GM18499 (cell line): Measurements from ENCODE around the gene CYP8B1.
"Not testable (repeated sequence)": the region's sequence is repeated elsewhere in the genome, so short reads cannot be mapped to it uniquely, and the experiment has no call there.

ENCODE experiments used
- ATAC-seq: cut with Tn5 transposase; IDR thresholded peaks from one replicate; pipeline ENCODE4 v1.9.1; 2021; ENCODE audit warnings: moderate number of reproducible peaks; ENCODE audit not compliant: insufficient read depth, unreplicated experiment

CYP8B1 gene

DNA sequence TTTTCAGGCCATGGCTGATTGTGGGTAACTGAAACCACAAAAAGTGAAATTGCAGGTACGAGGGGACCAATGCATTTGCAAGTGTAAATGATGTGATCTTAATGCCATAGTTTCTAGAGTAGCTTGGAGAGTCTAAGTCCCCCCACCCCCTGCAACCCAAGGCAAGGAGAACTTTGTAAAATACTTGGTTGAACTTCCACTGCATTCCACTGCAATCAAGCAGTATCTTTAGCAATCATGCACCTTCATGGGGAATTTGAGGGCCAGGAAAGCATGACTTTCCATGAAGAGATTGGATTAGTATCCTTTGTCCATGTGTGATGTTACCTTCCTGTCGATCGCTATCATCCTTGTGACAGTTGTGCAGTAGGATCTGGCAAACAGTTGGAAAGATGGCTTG lies 11.4 kb upstream of the CYP8B1 start:
- no peak for ATAC-seq

DNA sequence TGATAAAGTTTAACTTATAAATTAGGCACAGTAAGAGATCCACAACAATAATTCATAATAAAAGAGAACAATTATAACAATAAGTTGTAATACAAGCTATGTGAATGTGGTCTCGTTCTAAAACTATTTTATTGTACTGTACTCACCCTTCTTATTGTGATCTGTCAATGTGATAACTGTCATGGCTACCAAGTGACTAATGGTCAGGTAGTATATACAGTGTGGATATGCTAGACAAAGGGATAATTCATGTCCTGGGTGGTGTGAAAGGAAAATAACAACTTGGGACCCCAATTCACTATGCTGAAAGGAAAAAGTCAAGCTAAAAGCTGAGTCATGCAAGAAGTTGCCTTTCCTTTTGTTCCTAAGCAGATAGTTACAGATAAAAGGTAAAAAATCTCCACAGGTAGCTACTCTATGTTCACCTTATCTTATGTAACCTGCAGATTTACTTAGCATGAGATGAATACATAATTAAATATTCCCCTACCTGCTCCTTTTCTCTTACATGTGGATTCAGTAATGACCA lies 10.7 kb upstream of the CYP8B1 start:
- ATAC-seq: no peak

DNA sequence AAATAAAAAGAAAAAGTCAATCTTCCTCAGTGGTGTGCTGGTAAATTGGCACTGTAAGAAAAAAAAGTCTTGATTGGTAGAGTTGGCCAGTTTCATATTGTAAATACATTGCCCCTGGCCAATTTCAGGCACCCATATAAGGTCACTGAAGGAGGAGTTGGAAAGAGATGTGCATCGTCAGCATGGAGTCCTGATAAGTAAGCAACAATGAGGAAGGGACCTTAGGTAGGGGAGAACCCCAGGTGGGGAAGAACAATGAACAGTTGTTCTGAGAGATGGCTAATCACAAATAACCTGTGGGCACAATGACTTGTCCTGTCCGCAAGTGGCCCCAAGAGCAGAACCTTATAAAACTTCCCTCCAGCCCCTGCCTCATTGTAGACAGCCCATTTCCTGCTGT lies 8.6 kb upstream of the CYP8B1 start:
- no peak for ATAC-seq

DNA sequence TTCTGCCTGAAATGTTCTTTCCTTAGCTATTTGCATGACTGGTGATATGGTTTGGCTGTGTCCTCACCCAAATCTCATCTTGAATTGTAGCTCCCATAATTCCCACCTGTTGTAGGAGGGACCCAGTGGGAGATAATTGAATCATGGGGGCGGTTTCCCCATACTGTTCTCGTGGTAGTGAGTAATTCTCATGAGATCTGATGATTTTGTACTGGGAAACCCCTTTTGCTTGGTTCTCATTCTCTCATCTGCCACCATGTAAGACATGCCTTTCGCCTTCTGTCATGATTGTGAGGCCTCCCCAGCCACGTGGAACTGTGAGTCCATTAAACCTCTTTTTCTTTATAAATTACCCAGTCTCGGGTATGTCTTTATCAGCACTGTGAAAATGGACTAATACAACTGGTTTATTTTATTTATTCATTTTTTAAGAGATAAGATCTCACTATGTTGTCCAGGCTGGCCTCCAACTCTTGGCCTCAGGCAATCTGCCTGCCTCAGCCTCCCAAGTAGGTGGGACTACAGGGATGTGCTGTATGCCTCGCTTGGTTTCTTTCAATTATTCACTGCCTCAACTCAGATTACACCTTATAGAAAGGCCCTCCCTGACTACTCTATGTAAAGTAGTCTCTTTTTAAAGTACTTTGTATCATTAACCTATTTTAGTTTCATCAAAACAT lies 7.7 kb upstream of the CYP8B1 start:
- not testable (repeated sequence) for ATAC-seq

DNA sequence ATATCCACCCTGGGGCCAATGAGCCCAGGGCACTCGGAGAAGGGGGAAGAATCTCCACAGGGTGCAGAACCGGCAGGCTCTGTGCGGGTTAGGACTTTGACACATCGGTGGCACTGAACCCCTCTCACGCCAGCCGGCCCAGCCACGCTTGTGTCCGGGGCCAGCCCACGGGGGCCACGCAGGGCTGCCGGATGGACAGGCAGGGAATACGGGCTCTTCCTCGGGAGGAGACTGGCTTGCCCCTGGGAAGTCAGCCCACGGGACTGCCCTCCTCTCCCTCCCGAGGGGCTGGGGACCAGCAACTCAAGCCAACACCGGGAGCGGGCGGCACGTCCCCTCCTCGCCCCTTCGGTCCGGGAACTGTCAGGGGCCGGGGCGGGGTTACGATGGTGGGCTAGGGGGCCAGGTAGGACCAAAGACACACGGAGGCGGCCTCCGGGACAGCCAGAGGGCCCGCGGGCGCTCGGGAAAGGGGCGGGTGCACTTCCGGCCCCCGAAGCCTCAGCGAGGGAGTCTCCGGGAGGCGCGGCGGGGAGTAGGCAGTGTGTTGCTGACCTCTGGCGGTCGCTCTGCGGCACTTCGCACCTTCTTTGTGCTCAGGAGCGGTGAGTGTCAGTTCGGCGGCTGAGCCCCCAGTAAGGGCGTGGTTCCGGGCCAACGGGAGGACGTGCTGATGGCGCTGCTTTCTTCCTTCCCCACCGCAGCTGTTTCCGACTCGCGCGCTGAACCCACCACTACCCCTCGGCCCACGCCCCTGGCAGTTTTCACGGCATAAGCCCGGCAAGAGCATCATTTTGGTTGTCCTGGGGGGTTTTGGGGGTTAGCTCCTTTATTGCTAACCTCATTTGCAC lies 5.1 kb upstream of the CYP8B1 start:
- peak; percentile 92 for ATAC-seq

DNA sequence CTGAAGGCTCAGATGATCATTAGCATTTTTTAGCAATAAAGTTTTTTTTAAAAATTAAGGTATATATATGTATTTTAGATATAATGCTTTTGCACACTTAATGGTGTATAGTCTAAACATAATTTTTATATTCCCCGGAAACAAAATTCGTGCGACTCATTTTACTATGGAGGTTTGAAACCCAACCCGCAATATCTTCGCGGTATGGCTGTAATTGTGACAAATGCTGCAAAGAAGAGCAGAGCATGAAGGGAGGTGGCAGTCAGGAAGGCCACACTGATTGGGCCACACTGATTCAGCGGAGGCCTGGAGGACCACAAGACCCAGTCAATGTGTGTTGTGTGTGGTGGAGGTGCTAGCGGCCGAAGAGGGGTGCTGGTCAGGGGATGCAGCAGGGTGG lies 4.5 kb upstream of the CYP8B1 start:
- no peak for ATAC-seq

DNA sequence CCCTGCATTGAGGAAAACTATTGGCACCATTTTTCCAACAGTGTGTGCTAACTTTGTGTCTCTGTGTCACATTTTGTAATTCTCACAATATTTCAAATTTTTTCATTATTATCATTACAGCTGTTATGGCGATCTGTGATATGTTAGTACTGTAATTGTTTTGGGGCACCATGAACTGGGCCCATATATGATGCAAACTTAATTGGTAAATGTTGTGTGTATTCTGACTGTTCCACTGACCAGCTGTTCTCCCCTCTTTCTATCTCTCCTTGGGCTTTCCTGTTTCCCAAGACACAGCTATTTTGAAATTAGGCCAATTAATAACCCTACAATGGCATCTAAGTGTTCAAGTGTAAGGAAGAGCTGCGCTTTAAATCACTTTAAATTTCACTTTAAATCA lies 2.2 kb upstream of the CYP8B1 start:
- ATAC-seq: no peak

DNA sequence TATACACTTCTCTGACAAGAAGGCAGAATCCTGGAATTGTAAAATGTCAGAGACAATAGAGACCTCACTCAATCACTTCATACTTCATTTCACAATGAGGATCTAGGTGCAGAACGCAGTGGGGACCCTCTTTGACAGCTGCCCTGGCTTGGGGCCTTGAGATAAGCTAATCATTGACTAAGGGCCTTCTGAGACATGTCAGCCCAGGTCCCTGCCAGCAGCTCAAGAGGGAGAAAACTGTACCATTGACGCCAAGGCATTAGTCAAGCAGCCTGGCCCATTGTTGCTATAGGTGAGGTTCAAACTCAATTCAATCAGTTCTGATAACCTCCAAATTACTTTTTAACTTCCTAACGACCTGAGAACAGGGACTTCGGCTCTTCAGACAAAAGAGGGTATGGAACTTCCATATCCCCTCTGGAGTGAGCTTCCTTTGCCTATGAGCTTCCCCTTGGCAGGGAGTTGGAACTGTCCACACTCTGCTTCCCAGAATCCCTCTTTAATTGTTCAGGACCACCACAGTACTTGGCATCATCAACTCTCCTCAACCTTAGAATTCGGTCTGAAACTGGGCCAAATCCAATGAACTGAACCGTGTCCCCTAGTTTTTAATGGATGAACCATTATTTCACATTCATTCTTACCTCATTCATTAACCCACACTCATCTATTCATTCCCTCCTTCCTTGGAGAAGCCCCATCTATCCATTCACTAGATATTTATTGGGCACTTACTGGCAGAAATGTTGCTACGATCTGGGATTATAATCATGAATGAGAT lies 1.5 kb upstream of the CYP8B1 start:
- ATAC-seq: no peak

DNA sequence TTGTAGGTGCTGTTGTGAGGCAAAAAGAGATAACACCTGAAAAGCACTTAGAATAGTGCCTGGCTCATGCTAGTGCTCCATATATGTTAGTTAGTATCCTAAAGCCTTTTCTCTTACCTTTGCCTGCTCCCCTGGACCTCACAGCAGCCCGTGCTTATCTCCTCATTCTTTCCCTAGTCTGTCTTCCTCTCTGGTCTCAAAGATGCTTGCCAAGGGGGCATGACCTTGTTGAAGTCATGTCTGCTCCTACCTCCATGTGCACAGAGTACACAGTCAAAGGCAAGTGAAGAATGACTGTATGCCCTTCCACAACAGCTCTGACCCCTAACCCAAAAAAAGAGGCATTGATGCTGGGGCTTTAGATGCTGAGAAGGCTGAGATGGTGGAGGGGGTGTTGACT lies 722 bp upstream of the CYP8B1 start:
- no peak for ATAC-seq

DNA sequence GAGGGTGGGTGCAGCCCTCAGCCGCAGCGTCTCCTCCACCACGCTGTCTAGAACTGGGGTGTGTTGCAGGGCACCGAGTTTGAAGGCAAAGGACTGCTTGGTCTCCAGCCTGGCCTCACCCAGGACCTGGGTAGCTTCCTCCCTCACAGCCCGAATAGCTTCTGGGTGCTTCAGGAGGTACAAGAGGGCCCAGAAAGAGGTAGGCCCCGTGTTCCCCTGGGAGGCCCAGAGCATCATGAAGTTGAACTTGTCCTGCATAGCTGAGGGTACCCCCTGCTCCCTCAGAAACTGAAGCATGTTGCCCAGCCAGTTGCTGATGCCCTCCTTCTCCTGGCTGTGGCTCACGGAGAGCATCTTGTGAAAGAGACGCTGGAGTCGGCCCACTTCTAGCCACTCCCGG lies 930 bp downstream of the CYP8B1 start:
- no peak for ATAC-seq

DNA sequence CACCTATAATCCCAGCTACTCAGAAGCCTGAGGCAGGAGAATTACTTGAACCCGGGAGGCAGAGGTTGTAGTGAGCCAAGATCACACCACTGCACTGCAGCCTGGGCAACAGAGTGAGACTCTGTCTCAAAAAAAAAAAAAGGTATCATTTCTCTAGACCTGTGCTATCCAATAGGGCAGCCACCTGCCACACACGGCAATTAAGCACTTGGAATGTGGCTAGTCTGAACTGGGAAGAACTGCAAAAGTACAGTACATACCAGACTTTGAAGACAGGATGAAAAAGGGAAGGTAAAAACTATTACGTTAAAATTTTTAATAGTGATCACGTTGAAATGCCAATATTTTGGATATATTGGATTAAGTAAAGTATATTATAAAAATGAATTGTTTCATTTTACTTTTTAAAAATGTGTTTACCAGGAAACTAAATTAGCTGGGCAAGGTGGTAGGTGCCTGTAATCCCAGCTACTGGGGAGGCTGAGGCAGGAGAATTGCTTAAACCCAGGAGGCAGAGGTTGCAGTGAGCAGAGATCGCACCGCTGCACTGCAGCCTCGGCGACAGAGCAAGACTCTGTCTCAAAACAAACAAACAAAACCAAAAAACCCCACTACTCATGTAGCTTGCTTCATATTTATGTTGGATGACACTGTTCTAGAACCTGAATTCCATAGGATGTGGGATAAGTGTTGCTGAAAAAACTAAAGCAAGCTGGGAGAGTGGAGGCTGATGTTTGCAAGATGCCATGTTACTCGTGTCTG lies 2.3 kb downstream of the CYP8B1 start:
- no peak for ATAC-seq

DNA sequence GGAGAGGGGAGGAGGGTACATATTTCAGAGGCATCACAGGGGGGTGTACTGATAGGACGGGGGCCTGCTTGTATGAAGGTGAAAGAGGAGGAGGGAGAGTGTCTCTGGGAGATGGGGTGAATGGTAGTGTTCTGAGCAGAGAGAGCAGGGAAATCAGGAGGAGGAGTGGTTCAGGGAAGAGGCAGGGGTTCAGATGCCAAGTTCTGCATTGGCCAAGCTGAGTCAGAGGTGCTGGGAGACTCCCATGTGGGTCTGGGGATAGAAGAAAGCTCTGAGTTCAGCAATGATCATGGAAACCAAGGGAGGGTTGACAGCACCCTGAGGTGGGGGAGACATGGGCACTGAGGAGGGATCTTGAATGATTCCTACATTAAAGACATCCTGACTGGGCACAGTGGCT lies 3.0 kb downstream of the CYP8B1 start:
- ATAC-seq: no peak

DNA sequence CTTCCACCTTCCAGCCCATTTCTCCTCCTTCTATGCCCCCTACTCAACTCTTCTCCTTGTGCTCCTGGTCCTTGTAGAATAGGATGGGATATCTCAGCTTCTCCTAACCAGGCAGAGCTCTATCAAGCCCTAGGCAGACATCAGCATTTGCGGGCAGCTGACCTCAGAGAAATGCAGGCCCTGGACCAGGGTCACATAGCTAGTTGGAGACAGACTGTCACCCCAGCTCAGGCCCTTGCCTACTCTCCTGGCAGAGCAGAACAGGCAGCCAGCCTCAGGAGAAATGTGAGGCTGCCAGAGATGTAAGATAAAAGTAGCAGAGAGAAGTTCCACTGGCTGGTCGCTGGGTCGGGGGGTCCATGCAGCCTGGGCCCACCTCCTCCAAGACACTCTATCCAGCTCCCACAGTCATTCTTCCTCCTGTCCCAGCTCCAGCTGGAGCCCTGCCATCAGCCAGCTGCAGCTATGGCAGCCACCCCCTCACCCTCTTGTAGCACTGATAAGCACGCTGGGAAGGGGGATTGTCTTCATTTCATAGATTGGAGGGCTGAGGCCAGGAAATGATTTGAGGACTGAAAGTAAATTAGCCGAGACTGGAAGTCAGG lies 4.0 kb downstream of the CYP8B1 start:
- no peak for ATAC-seq

DNA sequence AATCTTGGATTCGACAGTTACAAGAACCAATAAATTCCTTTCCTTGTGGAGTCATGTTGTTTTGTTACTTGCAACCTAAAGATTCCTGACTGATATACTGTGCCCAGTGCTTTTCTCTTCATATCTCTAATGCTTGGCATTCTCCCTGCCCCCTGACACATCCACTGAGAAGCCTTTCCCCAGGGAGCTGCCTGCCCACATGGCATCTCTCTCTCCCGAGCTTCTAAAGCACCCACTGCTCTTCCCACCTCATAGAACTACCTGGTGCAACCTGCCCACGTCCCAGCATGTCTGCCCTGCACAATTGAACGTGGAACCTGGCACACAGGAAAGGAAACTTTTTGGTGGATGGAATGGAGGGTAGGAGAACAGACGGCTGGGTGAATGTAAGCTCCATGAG lies 6.8 kb downstream of the CYP8B1 start:
- no peak for ATAC-seq

DNA sequence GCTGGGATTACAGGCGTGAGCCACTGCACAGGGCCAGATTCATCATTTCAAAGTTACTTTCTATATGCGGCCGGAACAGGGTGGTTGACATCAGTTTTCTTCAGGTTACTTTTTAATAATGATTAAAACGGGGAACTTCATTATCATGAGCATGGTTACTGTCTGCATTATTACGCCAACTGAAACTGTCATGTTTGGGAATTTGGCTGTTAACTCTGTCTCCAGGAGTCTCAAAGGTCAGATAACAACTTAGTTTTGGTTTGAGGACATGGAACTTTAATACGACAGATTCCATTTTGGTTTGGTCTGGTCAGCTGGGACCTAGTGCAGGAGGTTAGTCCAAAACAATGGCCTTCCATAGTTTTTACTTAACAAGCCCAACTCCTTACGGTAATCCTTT lies 8.5 kb downstream of the CYP8B1 start:
- ATAC-seq: no peak

DNA sequence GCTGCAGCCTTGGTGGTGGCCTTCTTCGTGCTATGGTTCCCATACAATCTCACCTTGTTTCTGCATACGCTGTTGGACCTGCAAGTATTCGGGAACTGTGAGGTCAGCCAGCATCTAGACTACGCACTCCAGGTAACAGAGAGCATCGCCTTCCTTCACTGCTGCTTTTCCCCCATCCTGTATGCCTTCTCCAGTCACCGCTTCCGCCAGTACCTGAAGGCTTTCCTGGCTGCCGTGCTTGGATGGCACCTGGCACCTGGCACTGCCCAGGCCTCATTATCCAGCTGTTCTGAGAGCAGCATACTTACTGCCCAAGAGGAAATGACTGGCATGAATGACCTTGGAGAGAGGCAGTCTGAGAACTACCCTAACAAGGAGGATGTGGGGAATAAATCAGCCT lies 10.4 kb downstream of the CYP8B1 start:
- no peak for ATAC-seq

DNA sequence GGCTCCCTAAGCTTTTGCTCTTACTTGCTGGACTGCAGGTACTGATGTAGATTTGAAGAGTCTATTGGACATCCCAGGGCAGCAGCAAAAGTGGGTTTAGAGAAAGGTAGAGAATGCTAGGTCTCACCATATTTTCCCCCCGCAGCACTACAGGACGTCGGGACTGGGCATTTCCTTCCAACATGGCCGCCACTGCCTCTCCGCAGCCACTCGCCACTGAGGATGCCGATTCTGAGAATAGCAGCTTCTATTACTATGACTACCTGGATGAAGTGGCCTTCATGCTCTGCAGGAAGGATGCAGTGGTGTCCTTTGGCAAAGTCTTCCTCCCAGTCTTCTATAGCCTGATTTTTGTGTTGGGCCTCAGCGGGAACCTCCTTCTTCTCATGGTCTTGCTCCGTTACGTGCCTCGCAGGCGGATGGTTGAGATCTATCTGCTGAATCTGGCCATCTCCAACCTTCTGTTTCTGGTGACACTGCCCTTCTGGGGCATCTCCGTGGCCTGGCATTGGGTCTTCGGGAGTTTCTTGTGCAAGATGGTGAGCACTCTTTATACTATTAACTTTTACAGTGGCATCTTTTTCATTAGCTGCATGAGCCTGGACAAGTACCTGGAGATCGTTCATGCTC lies 11.2 kb downstream of the CYP8B1 start:
- no peak for ATAC-seq

DNA sequence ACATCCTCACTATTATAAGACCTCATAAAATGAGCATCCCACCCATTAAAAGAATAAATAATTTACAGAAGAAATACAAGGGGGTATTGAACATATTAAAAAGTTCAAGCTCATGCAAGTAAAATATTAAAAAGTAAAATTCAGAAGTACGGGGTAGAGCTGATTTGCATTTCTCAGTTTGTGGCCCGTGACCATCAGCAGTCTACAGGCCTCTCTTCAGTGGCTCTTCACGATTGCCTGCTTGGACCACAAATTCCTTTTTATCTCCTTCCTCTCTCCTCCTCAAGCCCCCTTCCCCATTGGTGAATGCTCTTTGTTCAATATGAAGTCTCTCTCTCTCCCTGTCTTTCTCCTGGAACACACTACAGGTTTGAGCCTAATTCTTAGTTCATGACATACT lies 19.1 kb downstream of the CYP8B1 start:
- ATAC-seq: no peak
